Measurements from ENCODE around the gene MAS1L.

DNA sequence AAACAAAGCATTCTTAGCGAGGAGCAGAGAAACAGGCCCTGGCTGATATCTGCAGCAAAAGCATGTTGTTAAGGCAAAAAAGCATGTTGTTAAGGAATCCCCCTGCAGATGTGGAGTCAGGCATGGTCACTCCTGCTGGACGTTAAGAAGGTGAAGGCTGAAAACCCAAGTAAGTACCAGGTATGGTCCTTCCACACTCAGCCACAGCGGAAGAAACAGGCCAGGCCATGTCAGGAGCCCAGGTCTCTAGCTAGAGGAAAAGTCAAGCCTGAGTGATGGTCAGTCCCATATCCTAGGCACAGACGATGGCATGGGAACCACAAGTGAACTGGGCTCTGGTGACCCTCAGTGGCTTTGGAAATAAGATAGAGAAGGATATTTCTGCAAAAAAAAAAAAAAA, 32.5 kb upstream of the MAS1L start:
- TF ChIP-seq, protein P1, sequence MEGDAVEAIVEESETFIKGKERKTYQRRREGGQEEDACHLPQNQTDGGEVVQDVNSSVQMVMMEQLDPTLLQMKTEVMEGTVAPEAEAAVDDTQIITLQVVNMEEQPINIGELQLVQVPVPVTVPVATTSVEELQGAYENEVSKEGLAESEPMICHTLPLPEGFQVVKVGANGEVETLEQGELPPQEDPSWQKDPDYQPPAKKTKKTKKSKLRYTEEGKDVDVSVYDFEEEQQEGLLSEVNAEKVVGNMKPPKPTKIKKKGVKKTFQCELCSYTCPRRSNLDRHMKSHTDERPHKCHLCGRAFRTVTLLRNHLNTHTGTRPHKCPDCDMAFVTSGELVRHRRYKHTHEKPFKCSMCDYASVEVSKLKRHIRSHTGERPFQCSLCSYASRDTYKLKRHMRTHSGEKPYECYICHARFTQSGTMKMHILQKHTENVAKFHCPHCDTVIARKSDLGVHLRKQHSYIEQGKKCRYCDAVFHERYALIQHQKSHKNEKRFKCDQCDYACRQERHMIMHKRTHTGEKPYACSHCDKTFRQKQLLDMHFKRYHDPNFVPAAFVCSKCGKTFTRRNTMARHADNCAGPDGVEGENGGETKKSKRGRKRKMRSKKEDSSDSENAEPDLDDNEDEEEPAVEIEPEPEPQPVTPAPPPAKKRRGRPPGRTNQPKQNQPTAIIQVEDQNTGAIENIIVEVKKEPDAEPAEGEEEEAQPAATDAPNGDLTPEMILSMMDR (IDR thresholded peaks at IDR 0.05): no peak
- TF ChIP-seq ZFX (IDR thresholded peaks at IDR 0.05; ENCODE audit: borderline replicate concordance): no peak
